Islet of Langerhans (tissue), 1 donor: ENCODE measurements around the gene SH3PXD2A.

Experiments used
- FAIRE-seq: peaks from one replicate; lab custom pipeline; 2011; peaks lifted over from hg19 to GRCh38; lab: Jason Lieb, UNC

Gene SH3PXD2A, protein sequence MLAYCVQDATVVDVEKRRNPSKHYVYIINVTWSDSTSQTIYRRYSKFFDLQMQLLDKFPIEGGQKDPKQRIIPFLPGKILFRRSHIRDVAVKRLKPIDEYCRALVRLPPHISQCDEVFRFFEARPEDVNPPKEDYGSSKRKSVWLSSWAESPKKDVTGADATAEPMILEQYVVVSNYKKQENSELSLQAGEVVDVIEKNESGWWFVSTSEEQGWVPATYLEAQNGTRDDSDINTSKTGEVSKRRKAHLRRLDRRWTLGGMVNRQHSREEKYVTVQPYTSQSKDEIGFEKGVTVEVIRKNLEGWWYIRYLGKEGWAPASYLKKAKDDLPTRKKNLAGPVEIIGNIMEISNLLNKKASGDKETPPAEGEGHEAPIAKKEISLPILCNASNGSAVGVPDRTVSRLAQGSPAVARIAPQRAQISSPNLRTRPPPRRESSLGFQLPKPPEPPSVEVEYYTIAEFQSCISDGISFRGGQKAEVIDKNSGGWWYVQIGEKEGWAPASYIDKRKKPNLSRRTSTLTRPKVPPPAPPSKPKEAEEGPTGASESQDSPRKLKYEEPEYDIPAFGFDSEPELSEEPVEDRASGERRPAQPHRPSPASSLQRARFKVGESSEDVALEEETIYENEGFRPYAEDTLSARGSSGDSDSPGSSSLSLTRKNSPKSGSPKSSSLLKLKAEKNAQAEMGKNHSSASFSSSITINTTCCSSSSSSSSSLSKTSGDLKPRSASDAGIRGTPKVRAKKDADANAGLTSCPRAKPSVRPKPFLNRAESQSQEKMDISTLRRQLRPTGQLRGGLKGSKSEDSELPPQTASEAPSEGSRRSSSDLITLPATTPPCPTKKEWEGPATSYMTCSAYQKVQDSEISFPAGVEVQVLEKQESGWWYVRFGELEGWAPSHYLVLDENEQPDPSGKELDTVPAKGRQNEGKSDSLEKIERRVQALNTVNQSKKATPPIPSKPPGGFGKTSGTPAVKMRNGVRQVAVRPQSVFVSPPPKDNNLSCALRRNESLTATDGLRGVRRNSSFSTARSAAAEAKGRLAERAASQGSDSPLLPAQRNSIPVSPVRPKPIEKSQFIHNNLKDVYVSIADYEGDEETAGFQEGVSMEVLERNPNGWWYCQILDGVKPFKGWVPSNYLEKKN

DNA sequence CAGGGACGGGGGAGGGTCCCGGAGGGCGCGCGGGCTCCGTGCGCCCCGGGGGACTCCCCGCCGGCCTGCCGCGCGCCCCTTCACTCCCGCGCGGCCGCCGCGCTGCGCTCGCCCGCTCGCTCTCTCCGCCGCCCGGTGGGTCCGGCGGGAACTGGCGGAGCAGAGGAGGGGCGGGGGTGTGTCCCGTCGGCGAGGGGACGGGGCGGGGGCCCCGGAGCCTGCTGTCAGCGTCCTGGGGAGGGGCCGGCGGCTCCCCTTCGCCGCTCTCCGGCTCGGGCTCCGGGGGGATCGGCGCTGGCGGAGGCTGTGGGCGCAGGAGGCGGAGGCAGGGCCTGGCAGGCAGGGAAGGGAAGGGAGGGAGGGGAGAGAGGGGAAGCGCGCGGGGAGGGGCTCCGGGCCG, at the start of gene SH3PXD2A:
SH3PXD2A (minus strand) TSS at position 153 of the 400 bp plus-strand sequence. CDS start 310 bp downstream, outside the sequence.
- FAIRE-seq, result no peak

DNA sequence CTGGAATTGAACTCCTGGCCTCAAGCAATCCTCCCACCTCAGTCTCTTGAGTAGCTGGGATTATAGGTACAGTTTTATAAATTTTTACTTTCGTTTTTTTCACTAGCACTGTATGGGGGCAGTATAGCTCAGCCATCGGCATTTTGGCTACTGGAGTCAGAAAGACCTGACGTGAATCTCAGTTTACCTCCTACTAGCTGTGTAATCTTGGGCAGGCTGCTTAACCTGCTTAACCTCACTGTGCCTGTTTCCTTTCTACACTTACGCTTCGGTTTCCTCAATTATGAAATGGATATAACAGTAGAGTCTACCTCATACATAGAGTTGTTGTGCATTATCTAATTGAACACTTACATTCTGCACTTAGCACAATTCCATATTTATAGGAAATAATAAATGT, 45.9 kb upstream of the SH3PXD2A start:
- FAIRE-seq, result no peak

DNA sequence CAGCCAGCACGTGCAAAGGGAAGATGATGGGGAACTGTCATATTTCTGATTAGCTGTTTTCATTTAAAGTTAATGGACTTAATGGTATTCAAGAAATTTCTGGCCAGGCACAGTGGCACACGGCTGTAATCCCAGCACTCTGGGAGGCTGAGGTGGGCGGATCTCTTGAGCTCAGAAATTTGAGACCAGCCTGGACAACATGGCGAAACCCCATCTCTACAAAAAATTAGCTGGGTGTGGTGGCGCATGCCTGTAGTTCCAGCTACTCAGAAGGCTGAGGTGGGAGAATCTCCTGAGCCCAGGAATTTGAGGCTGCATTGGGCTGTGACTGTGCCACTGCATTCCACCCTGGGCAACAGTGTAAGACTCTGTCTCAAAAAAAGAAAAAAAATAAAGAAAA, 43.9 kb upstream of the SH3PXD2A start:
- no peak for FAIRE-seq

DNA sequence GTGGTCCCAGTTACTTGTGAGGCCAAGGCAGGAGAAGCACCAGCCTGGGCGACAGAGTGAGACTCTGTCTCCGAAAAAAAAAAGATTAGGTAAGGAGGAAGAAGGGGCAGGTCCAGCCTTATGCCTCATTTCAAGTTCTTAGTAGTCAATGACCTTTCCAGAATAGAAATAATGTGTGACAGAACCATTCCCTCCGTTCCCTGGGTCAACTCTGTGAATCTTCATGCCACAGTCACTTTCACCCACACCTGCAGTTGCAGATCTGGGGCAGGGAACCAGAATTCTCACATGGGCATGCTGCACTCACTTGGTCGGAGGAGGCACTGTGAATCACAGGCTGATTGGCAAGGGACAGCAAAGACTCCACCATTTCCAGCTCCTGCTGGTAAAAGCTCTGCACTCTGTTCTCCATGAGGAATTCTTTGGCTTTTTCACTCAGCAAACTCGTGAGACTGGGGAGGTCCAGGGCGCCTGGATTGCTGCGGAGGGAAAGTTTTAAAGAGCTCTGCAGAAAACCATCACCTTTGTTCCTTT, 41.9 kb upstream of the SH3PXD2A start:
- no peak for FAIRE-seq

DNA sequence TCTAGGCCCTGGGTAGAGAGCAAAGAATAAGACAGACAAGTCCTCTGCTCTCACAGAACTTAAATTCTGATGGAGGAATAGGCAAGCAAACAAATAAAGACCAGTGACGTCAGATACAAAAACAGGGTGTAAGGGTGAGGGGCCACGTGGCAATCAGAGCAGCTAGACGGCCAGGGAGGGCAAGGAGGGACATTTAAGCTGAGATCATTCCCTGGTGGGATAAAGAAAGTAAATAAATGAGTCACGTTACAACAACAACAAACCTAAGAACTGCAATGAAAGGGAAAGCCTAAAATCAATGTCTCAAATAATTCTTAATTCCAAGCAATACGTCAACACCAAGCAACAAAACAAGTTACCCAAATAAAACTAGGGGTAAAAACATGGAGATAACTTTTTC, 40.8 kb upstream of the SH3PXD2A start:
- peak; percentile 43 for FAIRE-seq

DNA sequence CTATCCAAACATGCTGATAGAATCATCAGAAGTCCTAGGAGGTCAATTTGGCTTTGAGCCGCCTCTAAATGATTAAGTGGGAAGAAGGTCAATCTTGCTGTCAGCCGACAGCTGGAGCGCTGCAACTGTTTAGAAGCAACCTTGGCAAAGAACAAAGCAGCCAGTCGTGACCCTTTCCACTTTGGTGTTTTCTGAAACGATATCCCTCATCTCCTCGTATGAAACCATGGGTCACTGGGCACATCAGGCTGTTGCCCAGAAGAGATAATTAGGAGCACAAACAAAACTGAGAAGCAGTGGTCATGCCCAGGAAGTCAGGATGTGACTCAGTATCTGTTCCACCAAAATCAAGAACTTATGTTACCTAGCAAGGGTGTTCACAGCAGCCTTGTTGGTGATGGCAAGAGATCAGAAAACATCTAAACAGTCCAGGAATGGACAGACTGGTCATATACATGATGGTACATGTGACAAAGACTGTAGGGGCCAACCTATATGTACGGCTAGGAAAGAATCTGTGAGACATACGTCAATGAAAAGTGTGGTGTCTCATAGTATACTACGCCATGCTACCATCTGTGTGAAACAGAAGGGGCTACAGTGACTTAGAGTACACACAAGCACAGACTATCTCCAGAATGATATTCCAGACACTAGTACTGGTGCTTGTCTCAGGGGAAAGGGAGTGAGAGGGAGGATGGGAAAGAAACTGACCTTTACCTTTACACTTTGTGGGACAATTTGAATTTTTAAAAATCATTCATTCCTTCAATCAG, 40.2 kb upstream of the SH3PXD2A start:
- peak; percentile 70 for FAIRE-seq

DNA sequence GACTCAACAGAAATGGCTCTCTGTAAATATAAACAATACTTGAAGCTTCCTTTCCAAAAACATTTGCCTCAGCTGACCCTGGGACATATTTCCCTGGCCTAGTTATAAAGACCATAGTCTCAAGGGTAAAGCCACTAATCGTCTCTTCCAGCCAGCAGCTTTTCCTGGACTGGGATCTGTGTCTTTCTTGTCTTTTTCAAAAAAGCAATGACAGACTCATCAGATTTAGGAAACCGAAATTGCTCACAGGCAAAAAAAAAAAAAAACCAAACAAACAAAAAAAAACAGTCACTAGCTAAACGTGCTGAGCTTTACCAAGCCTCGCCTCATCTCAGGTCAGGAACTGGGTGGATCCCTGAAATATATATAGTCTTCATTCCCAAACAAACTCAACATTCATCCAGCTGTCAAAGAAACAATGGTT, 39.1 kb upstream of the SH3PXD2A start:
- FAIRE-seq, result no peak

DNA sequence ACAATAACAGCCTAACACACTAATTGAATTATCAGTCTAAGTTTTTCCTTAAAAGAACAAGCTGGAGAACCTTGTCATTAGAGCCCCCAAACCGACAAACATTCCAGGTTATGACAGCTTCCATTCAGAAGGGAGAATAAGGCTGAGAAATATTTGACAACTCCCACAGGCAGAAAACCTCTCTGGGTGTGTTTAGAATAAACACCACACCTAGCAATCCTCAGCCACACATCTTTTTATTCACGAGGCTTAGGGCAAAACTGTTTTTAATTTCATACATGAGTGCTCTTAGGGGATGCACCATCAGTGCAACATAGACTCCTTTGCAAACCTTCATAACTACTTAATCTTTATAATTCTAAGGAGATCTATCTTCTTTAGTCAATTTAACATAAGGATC, 38.4 kb upstream of the SH3PXD2A start:
- FAIRE-seq, result no peak

DNA sequence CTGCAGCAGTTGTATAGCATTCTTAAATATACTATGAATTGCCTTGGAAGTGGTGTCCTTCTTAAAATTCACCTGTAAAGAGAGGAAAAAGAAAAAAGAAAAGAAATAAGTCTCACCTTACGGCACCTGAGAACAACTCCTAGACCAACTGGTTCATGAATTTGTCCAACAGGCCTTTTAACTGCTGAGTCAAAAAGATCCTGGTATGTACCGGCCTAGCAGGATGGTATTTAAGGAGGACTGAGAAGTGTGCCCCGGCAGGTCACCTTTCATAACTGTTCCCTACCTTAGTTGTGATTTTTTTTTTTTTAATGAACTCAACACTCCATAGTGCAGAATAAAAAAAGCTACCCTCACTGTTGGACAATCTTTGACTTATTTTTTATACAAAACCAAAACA, 36.8 kb upstream of the SH3PXD2A start:
- FAIRE-seq, result no peak

DNA sequence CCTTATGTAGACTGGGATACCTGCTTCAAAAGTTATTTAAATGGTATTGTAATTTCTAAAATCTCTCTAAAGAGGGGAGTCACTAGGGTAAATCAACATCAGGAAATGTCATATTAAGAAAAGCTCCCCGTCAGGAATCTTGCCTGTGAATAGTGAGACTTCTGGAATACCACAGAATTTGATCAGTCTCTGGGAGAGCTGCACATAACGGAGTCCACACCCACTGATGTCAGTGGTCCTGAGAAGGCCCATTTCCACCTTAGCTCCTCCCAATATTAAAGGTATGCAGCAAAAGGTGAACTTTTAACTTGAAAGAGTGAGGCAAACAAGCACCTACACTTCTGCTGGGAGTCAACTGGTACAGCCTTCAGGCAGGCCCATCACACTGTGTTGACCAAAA, 35.3 kb upstream of the SH3PXD2A start:
- no peak for FAIRE-seq

DNA sequence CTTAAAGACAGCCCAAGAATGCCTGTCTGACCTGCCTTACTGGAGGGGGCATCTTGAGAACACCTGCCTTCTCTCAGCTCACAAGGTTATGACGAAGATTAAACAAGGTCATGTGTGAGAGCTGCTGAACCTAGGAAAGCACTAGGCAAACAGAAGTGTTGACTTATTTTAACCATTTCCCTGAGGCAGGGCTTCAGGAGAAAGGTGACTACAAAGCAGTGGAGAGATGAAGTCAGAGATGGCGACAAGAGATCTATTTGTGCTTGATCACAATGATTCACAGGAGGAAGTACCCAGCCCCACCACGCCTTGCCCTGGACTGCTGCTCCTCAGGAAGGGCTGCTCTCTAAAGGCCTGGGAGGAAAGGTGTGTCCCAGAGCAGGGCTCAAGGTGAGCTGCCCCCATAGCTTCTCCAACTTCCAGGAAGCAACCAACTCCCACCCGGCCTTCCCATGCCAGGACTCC, 34.9 kb upstream of the SH3PXD2A start:
- peak; percentile 89 for FAIRE-seq

DNA sequence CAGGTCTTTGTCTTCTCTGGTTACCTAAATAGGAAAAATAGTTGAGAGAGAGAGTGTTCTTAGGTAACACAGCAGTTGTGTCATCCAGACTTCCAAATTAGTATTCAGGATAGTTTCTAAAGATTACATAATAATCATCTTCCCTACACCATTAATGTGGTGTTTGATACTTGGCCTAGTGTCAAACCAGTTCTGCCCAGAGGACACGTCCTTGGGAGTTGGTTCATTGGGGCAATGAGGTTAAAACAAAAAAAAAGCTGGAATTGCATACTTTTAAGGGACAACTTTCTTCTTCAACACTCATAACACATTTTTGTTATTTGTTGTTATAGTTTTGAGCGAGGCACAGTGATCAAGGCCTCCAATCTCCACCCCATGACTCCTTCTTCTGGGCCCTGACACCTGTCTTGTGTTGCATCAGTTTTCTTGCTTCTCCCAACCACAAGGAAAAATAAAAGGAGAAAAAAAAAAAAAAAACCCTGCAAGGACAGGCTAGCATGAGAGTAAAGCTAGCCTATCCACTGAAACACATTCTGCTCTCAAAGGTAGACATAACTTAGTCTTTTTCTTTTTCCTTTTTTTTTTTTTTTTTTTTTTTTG, 33.8 kb upstream of the SH3PXD2A start:
- no peak for FAIRE-seq

DNA sequence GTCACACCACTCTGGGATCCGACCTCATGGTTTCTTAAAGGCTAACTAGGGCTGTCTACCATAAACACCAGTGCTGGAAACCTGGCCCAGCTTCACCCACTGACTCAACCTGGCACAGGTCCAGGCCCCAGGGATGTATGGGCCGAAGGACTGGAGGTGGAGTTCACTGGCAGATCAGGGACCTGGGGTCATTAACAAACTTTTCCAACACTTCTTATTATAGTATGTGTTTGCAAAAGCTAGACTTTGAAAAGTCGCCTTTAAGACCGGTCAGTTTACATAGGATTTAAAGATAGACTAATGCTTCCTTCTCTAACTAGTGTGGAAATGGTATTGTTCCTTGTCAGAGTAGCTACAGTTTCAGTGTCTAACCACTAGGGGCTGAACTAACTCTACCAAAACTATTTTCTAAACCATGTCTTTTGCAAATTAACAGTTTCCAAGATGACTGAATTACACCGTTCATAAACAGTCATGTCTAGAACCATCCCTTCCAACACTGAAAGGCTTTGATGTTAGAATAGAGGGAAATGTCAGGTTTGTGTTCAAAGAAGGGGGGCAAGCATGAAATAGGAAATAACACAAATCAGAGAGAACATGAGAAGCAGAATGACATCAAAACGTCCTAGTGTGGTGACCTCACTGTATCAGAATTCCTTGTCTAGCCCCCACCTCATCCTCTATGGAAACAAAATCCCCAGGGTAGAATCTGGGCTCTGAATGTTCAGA, 32.9 kb upstream of the SH3PXD2A start:
- peak; percentile 99 for FAIRE-seq

DNA sequence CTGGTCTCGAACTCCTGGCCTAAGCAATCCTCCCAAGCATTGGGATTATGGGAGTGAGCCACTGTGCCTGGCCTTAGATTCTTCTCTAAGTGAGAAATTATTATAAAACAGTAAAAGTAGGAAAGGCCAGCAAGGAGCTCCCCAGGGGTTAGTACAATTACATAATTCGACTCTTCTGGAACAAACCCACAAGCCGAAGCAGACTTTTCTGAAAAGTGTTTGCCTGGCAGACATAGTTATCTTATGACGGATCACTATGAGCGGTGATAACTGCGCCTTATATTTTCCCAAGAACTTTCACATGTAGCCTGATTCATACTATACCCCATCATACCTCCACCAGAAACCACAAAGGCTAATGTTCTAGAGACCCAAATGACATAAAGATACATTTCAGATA, 30.2 kb upstream of the SH3PXD2A start:
- no peak for FAIRE-seq

DNA sequence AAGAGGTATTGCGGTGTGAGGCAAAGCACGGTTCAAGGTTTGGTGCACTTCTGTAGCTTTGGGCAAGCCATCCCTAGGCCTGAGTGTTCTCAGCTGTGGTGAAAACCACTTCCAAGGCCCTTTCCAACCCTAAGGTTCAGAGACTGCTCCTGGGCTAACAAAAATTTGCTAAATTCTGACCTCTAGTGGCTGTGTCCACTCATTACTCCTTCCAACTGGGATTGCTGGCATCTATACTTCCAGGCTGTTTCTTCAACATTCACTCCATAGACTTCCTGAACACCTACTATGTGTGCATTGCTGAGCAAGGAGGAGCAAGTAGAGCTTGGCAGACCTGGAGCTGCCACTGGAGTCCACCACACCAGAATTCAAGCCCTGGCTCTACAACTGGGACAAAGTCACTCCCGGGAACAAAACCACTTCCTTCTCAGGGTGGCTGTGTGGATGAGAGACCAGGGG, 29.3 kb upstream of the SH3PXD2A start:
- FAIRE-seq, result no peak

DNA sequence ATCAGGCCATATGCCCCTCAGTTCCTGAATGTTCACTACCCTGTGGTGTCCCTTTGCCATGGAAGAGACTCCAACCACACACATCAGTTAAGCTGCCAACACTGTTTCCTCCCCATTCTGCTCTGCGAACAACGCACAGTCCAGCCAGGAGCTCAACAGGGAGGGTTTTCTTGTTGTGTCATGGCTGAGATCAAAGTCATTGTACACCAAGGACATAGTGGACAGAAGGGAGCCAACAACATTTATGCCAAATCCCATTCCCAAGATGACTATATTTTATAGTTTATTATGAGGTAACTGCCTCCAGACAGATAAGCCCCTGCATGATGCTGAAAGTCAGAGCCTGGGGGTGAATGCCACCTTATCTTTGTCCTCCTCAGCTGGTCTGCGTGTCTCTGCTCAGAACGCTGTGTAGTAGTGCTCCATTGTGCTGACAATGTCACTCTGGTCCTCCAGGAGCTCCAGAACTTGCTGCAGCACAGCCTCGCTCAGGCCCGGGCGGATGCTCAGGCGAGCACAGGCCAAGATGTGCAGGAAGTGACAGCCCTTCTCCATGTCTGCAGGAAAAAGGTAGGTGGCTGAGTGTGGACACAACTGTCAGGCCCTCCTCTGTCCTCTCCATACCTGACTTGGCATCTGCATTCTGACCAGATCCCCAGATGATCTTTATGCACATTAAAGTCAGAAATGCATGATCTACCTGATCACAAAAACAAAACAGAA, 27.1 kb upstream of the SH3PXD2A start:
- no peak for FAIRE-seq

DNA sequence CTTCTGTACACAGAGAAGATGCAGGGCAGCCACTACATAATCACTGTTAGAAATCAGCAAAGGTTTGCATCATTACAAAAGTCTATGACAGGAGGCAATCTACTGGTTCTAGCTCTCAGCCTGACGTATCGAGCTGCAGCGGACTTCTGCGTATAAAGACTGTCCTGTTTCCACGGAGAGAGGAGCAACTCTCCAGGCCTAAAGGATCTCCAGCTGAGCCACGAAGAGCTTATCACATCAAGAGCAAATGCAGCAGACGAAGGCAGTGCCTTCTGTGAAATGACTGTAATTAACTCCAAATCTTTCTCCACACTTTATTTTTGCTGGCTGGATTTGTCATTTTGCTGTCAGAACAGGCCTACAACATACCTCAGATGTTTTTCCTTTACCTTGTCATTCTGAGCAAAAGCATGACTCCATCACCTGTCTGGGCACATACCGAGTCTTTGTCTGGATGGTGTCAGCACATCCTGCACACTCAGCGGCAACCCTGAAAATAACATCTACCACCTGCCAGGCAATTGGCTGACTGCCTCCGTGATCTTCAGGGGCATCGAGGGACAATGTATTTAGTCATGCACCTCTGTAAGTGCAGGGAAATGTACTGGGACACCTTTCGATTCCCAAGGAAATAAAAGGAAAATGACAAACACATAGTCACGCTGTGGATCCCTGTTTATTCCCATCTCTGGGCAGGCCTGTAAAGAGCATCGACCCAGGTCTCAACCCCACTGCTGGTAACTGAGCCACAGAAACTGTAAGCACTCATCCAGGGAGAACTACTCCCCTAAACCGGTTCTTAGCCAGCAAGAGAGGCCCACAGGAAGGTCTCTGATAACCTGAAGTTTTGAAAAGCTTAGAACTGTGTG, 26.3 kb upstream of the SH3PXD2A start:
- FAIRE-seq, result peak; percentile 93

DNA sequence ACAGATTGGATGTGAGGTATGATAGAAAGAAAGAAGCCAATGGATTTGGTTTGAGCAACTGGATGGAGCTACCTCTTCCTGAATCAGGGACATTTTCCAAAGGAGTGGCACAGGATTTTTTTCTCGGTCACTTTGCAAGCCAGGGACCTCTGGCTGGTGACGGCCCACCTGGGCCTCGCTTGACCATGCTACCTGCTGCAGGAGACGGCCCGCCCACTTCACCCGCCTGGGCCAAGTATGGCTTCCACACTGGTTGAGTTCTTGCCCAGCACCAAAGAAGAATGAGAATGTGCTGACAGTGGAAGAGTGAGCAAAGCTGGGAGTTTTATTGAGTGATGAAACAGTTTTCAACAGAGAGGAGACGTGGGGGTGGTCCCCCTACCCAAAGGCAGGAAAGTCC, 24.5 kb upstream of the SH3PXD2A start:
- FAIRE-seq, result no peak

DNA sequence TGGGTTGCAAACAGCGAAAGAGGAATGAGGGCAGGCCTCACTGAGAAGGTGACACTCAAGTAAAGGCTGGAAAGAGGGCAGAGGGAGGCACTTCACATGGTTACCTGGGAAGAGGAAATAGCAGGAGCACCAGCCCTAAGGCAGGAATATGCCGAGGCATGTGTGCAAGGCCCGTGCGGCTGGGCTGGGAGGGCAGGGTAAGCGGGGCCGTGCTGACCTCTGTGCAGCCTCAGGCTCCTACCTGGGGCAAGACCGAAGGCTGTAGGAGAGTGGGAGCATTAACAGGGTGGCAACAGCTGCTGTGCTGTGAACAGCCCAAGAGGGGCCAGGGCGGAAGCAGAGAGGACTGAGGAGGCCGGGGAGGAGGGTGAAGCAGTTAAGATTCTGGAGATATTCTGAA, 24.0 kb upstream of the SH3PXD2A start:
- FAIRE-seq, result no peak
